ENCODE measurements around the gene WDR73. TPM values are rescaled to one million over a fixed set of nuclear protein-coding genes. Genes with fewer than 3 reads are reported as not detected.

Gene WDR73
- total and polyA plus RNA-seq, 2 of the 8 experiments (the other 6 are each of a cell fraction or from before 2014, with no cell fraction given), result 22.7 to 23.1 TPM

DNA sequence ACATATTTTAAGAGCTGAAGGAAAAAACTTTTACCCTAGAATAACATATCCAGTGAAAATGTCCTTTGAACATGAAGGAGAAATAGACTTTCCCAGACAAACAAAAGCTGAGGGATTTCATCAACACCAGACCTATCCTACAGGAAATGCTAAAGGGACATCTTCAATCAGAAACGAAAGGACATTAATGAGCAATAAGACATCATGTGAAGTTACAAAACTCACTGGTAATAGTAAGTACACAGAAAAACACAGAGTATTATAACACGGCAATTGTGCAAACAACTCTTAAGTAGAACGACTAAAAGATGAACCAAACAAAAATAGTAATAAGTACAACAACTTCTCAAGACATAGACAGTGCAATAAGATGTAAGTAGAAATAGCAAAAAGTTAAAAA, 56.8 kb downstream of the WDR73 start (continued):
- TF ChIP-seq NRF1 (IDR thresholded peaks at IDR 0.05; ENCODE audit: low read depth, low read length) (no peak), SP1 (IDR thresholded peaks at IDR 0.05; ENCODE audit: low read depth, low read length) (no peak), POLR2AphosphoS5 (IDR thresholded peaks at IDR 0.05; ENCODE audit: low read depth, low read length) (no peak)
- TF ChIP-seq, protein P1, sequence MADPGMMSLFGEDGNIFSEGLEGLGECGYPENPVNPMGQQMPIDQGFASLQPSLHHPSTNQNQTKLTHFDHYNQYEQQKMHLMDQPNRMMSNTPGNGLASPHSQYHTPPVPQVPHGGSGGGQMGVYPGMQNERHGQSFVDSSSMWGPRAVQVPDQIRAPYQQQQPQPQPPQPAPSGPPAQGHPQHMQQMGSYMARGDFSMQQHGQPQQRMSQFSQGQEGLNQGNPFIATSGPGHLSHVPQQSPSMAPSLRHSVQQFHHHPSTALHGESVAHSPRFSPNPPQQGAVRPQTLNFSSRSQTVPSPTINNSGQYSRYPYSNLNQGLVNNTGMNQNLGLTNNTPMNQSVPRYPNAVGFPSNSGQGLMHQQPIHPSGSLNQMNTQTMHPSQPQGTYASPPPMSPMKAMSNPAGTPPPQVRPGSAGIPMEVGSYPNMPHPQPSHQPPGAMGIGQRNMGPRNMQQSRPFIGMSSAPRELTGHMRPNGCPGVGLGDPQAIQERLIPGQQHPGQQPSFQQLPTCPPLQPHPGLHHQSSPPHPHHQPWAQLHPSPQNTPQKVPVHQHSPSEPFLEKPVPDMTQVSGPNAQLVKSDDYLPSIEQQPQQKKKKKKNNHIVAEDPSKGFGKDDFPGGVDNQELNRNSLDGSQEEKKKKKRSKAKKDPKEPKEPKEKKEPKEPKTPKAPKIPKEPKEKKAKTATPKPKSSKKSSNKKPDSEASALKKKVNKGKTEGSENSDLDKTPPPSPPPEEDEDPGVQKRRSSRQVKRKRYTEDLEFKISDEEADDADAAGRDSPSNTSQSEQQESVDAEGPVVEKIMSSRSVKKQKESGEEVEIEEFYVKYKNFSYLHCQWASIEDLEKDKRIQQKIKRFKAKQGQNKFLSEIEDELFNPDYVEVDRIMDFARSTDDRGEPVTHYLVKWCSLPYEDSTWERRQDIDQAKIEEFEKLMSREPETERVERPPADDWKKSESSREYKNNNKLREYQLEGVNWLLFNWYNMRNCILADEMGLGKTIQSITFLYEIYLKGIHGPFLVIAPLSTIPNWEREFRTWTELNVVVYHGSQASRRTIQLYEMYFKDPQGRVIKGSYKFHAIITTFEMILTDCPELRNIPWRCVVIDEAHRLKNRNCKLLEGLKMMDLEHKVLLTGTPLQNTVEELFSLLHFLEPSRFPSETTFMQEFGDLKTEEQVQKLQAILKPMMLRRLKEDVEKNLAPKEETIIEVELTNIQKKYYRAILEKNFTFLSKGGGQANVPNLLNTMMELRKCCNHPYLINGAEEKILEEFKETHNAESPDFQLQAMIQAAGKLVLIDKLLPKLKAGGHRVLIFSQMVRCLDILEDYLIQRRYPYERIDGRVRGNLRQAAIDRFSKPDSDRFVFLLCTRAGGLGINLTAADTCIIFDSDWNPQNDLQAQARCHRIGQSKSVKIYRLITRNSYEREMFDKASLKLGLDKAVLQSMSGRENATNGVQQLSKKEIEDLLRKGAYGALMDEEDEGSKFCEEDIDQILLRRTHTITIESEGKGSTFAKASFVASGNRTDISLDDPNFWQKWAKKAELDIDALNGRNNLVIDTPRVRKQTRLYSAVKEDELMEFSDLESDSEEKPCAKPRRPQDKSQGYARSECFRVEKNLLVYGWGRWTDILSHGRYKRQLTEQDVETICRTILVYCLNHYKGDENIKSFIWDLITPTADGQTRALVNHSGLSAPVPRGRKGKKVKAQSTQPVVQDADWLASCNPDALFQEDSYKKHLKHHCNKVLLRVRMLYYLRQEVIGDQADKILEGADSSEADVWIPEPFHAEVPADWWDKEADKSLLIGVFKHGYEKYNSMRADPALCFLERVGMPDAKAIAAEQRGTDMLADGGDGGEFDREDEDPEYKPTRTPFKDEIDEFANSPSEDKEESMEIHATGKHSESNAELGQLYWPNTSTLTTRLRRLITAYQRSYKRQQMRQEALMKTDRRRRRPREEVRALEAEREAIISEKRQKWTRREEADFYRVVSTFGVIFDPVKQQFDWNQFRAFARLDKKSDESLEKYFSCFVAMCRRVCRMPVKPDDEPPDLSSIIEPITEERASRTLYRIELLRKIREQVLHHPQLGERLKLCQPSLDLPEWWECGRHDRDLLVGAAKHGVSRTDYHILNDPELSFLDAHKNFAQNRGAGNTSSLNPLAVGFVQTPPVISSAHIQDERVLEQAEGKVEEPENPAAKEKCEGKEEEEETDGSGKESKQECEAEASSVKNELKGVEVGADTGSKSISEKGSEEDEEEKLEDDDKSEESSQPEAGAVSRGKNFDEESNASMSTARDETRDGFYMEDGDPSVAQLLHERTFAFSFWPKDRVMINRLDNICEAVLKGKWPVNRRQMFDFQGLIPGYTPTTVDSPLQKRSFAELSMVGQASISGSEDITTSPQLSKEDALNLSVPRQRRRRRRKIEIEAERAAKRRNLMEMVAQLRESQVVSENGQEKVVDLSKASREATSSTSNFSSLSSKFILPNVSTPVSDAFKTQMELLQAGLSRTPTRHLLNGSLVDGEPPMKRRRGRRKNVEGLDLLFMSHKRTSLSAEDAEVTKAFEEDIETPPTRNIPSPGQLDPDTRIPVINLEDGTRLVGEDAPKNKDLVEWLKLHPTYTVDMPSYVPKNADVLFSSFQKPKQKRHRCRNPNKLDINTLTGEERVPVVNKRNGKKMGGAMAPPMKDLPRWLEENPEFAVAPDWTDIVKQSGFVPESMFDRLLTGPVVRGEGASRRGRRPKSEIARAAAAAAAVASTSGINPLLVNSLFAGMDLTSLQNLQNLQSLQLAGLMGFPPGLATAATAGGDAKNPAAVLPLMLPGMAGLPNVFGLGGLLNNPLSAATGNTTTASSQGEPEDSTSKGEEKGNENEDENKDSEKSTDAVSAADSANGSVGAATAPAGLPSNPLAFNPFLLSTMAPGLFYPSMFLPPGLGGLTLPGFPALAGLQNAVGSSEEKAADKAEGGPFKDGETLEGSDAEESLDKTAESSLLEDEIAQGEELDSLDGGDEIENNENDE (IDR thresholded peaks at IDR 0.05; ENCODE audit: insufficient replicate concordance, low read length), result no peak
